ELF-1 (cell line): ENCODE results near the gene SLC26A1.
A peak's percentile ranks its signal among the peaks of the same experiment; 100 is the strongest.
"Not testable (repeated sequence)": the region's sequence is repeated elsewhere in the genome, so short reads cannot be mapped to it uniquely, and the experiment has no call there.

ENCODE experiments used
- DNase-seq: peaks from one replicate; pipeline ENCODE4 v3.0.0-alpha.2; 2016; ENCODE audit warnings: low read depth, low spot score

SLC26A1 gene

DNA sequence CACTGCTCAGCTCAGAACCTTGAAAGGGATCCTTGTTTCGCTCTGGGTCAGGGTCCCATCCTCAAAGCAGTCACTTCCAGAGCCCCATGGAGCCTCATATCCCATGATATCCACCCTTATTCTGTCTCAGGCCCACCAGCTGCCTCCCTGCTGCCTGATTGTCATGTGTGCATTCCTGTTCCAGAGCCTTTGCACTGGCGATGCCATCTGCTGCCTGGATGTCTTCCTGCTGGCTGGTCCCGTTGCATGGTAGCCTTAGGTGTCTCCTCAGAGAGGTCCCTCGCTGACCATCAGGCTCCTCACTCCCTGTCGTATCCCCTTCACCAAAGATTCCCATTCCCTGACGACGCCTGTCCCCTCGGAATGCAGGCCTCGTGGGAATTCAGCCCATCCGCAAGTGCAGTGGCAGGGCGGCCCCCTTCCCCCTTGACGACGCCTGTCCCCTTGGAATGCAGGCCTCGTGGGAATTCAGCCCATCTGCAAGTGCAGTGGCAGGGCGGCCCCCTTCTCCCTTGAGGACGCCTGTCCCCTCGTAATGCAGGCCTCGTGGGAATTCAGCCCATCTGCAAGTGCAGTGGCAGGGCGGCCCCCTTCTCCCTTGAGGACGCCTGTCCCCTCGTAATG is 6.1 kb upstream of the SLC26A1 start:
- DNase-seq: not testable (repeated sequence)

GRCh38 chr4:998096-998691 is 5.0 kb upstream of the SLC26A1 start:
- DNase-seq: no peak

- DNase-seq: no peak
Observed at GRCh38 chr4:997375-998071, 4.3 kb upstream of the SLC26A1 start.

- DNase-seq: no peak
Observed at GRCh38 chr4:996997-997374, 3.8 kb upstream of the SLC26A1 start.

GRCh38 chr4:996030-996996 is 3.1 kb upstream of the SLC26A1 start:
- DNase-seq: no peak

GRCh38 chr4:995311-996026 is 2.3 kb upstream of the SLC26A1 start:
- no peak for DNase-seq

- peak; percentile 53 for DNase-seq
Observed at GRCh38 chr4:992297-993110, 700 bp downstream of the SLC26A1 start.

DNA sequence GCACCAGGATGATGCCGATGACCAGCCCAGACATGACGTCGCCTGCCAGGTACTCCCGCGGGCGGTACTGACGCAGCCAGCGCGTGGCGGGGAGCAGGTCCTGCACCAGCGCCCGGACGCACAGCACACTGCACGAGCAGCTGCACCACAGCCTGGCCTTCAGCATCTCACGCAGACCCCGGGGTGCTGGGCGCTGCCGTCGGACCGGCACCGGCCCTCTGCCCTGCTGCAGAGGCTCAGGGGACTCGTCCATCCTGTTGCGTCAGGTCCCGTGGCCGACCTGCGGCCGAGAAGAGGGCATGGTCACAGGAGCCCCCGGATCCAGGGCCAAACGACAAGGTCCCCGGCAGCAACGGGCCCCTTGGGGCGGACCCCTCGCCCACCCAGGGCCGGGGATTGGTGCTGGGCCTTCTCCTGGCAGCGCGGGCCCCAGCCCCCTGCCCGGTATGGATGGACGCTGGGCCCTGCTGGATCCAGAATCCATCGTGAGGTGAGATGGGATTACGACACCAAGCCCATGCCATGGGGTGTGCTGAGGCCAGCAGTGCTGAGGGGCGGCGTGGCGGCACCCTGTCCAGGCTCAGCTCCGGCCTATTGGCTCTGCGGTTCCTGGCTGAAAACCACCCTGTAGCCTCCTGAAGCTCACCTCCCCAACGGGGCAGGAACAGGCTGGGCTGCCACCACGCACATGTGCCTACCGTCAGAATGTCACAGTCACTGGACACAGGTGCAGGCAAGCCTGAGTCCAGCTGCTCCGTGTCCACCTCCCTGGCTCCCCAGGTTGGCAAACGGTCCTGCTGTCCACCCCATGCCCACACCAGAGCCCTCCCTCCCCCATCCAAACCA is 1.5 kb downstream of the SLC26A1 start:
- DNase-seq: no peak

DNA sequence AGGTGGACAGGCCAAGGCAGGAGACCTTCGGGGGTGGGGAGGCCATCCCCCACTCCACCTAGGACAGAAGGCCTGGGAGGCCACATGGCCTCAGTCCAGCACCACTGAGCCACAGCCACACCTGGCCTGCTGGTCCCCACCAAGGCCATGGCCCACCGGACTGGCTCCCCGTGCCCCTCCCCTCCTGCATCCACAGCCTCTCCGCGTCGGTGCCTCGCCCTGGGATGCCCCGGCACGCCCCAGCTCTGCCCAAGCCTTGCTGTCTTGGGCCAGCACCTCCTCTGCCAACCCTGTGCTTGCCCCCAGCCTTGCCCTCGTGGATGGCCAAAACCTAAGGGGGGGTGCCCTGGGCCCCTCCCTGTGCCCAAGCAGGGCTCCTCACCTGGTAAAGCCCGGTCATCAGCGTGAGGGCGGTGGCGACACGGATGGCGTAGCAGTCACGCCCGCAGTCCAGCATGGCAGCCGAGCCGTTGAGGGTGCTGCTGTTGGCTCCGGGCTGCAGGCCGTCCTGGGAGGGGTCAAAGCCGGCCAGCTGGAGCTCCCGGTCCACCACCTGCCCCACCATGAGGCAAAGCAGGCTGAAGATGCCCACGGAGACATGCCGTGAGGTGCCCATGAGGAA is 2.3 kb downstream of the SLC26A1 start:
- no peak for DNase-seq

GRCh38 chr4:989722-990471 is 3.3 kb downstream of the SLC26A1 start:
- DNase-seq: no peak

DNA sequence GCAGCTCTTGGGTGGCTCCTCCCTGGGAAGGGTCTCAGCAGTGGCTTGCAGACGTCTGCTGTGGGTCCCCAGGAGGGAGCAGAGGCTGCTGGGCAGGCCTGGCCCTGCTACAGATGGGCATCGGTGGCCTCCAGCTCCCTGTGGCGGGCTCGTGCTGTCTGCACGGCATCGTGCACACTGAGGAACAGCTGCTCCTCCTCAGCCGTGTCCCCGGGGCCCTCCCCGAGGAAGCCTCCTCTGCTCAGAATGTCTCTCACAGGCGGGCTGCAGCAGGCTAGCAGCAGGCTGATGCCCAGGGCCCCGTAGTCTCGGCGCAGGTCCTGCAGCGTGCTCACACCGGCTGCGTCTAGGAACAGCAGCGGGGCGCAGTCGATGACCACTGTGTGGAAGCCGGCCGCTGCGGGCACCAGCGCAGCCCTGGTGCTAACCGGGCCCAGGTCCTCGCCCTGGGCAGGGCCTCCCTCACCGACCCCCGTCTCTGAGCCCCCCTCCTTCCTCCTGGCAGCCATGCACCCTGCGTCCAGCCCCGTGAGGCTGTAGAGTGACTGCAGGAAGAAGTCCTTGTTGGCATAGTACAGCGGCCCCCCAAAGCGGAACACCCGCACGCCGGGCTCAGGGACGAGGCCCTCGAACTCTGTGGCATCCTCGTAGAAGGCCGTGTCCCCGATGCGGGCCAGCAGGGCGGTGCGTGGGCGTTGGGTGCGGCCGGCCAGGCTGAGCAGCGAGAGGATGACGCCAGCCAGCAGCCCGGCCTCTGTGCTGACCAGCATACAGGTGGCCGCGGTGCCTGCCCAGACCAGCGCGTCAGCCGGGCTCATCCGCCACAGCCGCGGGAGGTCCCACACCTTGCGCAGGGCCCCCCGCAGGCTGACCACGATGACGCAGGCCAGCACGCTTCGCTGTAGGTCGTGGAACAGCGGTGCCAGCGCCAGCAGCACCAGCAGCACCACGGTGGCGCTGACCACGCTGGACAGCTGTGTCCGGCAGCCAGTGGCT is 4.2 kb downstream of the SLC26A1 start:
- no peak for DNase-seq

GRCh38 chr4:987624-988513 is 5.3 kb downstream of the SLC26A1 start:
- no peak for DNase-seq

GRCh38 chr4:986879-987623 is 6.2 kb downstream of the SLC26A1 start, which contains the start of gene IDUA:
IDUA (plus strand) TSS chr4:987044; CDS start chr4:987085, 41 bp downstream.
- peak; percentile 50 for DNase-seq

DNA sequence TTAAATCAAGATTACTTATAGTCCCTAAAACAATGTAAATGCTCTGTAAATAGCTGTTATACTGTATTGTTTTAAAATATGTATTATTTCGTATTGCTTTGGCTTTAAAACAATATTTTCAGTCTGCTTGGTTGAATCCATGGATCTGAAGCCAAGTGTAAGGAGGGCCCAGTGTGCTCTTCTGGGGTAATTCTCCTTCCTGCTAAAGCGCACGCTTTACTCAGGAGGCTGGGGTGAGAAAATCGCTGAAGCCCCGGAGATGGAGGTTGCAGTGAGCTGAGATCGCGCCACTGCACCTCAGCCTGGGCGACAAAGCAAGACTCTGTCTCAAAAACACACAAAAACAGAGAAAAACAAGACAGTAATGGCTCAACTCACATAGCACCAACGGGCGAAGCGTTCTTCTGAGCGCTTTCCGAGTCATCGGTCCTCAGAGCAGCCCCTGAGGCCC is 6.8 kb downstream of the SLC26A1 start:
- no peak for DNase-seq
